HEK293T (cell line): Measurements from ENCODE around the gene AKR1A1.

Source experiments
- CTCF ChIA-PET: fragments of 350-600 bp; formaldehyde crosslinking; extraction: SDS; loops from one replicate; lab custom pipeline; 2021; ENCODE audit warnings: antibody characterized with exemption, inconsistent platforms; lab: Yijun Ruan, JAX
- POLR2A ChIA-PET: fragments of 350-600 bp; formaldehyde crosslinking; extraction: SDS; loops from one replicate; lab custom pipeline; 2020; ENCODE audit warnings: antibody characterized with exemption, inconsistent platforms; lab: Yijun Ruan, JAX
- DNase-seq: peaks from one replicate; pipeline ENCODE4 v3.0.0; 2012; ENCODE audit warnings: mixed read lengths; ENCODE audit errors: extremely low spot score
- ARNT ChIP-seq: fragments of 450-650 bp; IDR thresholded peaks from 2 replicates; pipeline ENCODE4 v1.6.1; 2017; ENCODE audit warnings: mild to moderate bottlenecking
- BHLHE40 ChIP-seq: fragments of 450-650 bp; IDR thresholded peaks from 2 replicates; pipeline ENCODE4 v1.6.1; 2016; ENCODE audit warnings: mild to moderate bottlenecking, moderate library complexity, borderline replicate concordance
- CTBP1 ChIP-seq: fragments of 450-650 bp; IDR thresholded peaks from 2 replicates; pipeline ENCODE4 v1.6.1; 2016; ENCODE audit warnings: borderline replicate concordance
- ELF4 ChIP-seq: fragments of 450-650 bp; IDR thresholded peaks from 2 replicates; pipeline ENCODE4 v1.6.1; 2017; ENCODE audit warnings: antibody characterized with exemption
- FOXA1 ChIP-seq: fragments of 450-650 bp; IDR thresholded peaks from 2 replicates; pipeline ENCODE4 v1.6.1; 2016; ENCODE audit warnings: mild to moderate bottlenecking
- FOXK2 ChIP-seq: fragments of 450-650 bp; IDR thresholded peaks from 2 replicates; pipeline ENCODE4 v1.6.1; 2016; ENCODE audit warnings: mild to moderate bottlenecking
- FOXM1 ChIP-seq: fragments of 450-650 bp; IDR thresholded peaks from 2 replicates; pipeline ENCODE4 v1.6.1; 2017; ENCODE audit warnings: mild to moderate bottlenecking, borderline replicate concordance
- HDGF ChIP-seq: fragments of 450-650 bp; IDR thresholded peaks from 2 replicates; pipeline ENCODE4 v1.6.1; 2017; ENCODE audit warnings: antibody characterized with exemption, borderline replicate concordance
- L3MBTL2 ChIP-seq: fragments of 450-650 bp; conservative IDR thresholded peaks from 2 replicates; pipeline ENCODE4 v1.6.1; 2016; ENCODE audit warnings: mild to moderate bottlenecking
- LEF1 ChIP-seq: fragments of 450-650 bp; IDR thresholded peaks from 2 replicates; pipeline ENCODE4 v1.6.1; 2017; ENCODE audit warnings: mild to moderate bottlenecking, borderline replicate concordance
- NFRKB ChIP-seq: fragments of 450-650 bp; IDR thresholded peaks from 2 replicates; pipeline ENCODE4 v1.6.1; 2016; ENCODE audit warnings: mild to moderate bottlenecking, moderate library complexity
- SP1 ChIP-seq: fragments of 450-650 bp; IDR thresholded peaks from 2 replicates; pipeline ENCODE4 v1.6.1; 2017
- SUZ12 ChIP-seq: fragments of 450-650 bp; IDR thresholded peaks from 2 replicates; pipeline ENCODE4 v1.6.1; 2016; ENCODE audit warnings: mild to moderate bottlenecking
- TARDBP ChIP-seq: fragments of 450-650 bp; IDR thresholded peaks from 2 replicates; pipeline ENCODE4 v1.6.1; 2016
- ZNF384 ChIP-seq: fragments of 450-650 bp; IDR thresholded peaks from 2 replicates; pipeline ENCODE4 v1.6.1; 2016
- TF ChIP-seq, protein P1 (sequence below): fragments of 450-650 bp; IDR thresholded peaks from 2 replicates; pipeline ENCODE4 v1.6.1; 2016

AKR1A1 gene

GRCh38 chr1:45536886-45537285 is 13.7 kb upstream of the AKR1A1 start:
- no peak for TF ChIP-seq ARNT
- TF ChIP-seq L3MBTL2, result 0 out of 2 replicates have a peak, but pooled peaks have one; percentile 23
- no peak for DNase-seq
- ChIA-PET CTCF (interaction anchor here (0.5 kb wide), 1 partner anchor 12 kb away, joined by 3 read pairs; no protein-coding TSS in a partner anchor), POLR2A (interaction anchor here (1.0 to 5.6 kb wide), 5 partner anchors 9 to 16 kb away, joined by 3 to 45 read pairs (median 5); partner anchors contain the start of genes AKR1A1 and PRDX1)

- ChIA-PET POLR2A (interaction anchor here (1.2 to 3.2 kb wide), 2 partner anchors 9 to 20 kb away, joined by 8 to 14 read pairs; partner anchors contain the start of genes AKR1A1 and PRDX1), CTCF (no interaction called here)
- DNase-seq, result no peak
- TF ChIP-seq FOXM1 (no peak), ARNT (no peak), BHLHE40 (no peak)
Observed at GRCh38 chr1:45541193-45541592, 9.4 kb upstream of the AKR1A1 start.

DNA sequence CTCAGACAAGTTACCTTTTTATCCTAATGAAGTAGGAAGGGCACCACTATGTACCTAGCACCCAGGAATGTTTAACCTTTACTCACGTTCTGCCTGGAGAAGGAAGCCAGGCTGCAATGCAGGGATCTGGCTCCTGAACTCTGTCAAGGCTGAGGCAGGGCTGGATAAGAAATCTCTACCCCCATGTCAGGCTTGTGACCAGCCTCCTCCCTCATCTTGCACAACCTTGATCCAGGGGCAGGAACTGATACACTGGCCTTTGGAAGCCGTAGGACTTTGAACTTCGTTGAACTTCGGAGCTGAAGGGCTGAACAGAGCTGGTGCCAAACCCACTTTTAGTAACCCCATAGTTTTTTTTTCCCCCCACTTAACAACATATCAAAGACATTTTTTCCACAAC is 8.0 kb upstream of the AKR1A1 start:
- TF ChIP-seq FOXM1 (no peak), CTBP1 (no peak), SUZ12 (no peak), BHLHE40 (no peak), HDGF (no peak), ELF4 (no peak), FOXK2 (no peak), ARNT (no peak)
- TF ChIP-seq, protein P1, sequence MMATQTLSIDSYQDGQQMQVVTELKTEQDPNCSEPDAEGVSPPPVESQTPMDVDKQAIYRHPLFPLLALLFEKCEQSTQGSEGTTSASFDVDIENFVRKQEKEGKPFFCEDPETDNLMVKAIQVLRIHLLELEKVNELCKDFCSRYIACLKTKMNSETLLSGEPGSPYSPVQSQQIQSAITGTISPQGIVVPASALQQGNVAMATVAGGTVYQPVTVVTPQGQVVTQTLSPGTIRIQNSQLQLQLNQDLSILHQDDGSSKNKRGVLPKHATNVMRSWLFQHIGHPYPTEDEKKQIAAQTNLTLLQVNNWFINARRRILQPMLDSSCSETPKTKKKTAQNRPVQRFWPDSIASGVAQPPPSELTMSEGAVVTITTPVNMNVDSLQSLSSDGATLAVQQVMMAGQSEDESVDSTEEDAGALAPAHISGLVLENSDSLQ, result no peak
- POLR2A ChIA-PET, result interaction anchor here (1.2 to 3.2 kb wide), 2 partner anchors 8 to 21 kb away, joined by 8 to 14 read pairs; partner anchors contain the start of genes AKR1A1 and PRDX1
- CTCF ChIA-PET, result interaction anchor here (0.6 kb wide), 1 partner anchor 835 kb away, joined by 4 read pairs; no protein-coding TSS in a partner anchor
- DNase-seq, result no peak

DNA sequence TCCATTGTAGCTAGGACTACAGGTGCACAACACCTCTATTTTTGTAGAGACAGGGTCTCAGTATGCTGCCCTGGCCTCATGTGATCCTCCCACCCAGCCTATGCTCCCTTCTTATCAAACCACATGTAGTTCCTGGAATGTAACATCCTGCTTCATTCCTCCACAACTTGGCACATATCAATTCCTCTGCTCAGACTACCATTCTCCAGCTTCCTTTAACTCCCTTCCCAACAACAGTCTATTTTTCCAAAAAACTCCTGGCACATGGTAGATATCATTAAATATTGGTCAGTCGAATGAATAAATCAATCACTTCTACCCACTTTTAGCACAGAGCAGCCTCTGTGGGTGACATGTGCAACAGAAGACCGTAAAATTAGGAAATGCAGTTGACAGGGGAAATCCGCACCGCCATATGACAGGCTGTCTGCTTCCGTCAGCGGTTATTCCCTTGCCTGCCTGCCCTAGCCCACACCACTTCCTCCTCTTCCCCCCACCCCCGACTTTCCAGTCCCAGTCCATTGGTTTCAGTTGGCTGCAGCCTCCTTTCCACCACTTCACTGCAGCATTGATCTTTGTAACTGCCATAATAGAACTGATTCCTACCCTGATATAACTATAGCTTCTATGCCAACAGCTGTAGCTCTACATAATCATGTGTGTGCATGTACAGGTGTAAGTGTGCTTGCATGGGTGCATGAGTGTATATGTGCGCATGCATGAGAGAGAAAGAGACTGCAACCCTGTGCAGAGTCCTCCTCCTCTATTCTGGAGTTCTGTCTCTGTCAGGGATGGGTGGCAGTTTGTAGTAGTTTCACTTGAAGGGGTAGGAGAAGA is 6.8 kb upstream of the AKR1A1 start:
- POLR2A ChIA-PET, result interaction anchor here (1.7 to 6.6 kb wide), 3 partner anchors 22 to 40 kb away, joined by 3 to 53 read pairs (median 11); partner anchors contain the start of genes NASP and PRDX1
- no peak for DNase-seq
- CTCF ChIA-PET, result no interaction called here
- no peak for TF ChIP-seq FOXK2
- TF ChIP-seq ZNF384, result no peak
- no peak for TF ChIP-seq CTBP1
- TF ChIP-seq ELF4, result no peak

- no peak for DNase-seq
- TF ChIP-seq HDGF (no peak), SUZ12 (no peak), FOXK2 (no peak), FOXA1 (no peak), L3MBTL2 (no peak), TARDBP (no peak), FOXM1 (no peak), CTBP1 (no peak), SP1 (no peak), ELF4 (no peak), LEF1 (no peak)
- TF ChIP-seq, protein P1, result no peak
- CTCF ChIA-PET, result no interaction called here
- POLR2A ChIA-PET, result interaction anchor here (1.7 to 6.6 kb wide), 3 partner anchors 23 to 39 kb away, joined by 3 to 53 read pairs (median 11); partner anchors contain the start of genes NASP and PRDX1
Observed at GRCh38 chr1:45544530-45544929, 6.1 kb upstream of the AKR1A1 start.

DNA sequence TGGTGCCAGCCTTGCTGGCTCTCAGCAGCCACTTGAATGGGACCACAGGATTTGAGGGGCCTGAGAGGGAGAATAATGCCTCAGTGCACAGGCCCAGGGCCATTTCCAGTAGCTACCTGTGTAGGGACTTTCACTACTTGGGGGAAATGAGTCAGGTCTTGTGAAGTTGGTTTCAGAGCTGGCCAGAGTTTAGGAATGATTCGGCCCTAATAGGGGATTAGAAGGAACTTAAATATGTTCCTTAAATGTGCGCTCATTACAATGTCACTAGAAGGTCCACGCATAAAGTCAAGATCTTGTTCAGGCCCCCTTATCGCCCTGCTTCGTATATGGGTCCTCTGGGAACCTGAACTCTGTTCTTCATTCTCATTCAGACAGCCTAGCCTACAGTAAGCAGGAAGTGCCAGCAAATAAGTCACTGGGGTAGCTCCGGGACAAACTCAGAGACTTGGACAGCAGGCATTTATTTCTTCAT is 5.6 kb upstream of the AKR1A1 start:
- no peak for TF ChIP-seq BHLHE40
- TF ChIP-seq NFRKB, result no peak
- TF ChIP-seq, protein P1, result no peak
- TF ChIP-seq ZNF384, result no peak
- TF ChIP-seq ELF4, result no peak
- TF ChIP-seq TARDBP, result no peak
- no peak for TF ChIP-seq FOXA1
- TF ChIP-seq CTBP1, result no peak
- TF ChIP-seq FOXM1, result no peak
- no peak for TF ChIP-seq LEF1
- no peak for TF ChIP-seq ARNT
- TF ChIP-seq FOXK2, result no peak
- no peak for TF ChIP-seq SP1
- TF ChIP-seq SUZ12, result no peak
- no peak for TF ChIP-seq HDGF
- no peak for TF ChIP-seq L3MBTL2
- no peak for DNase-seq
- POLR2A ChIA-PET, result interaction anchor here (1.4 to 6.6 kb wide), 5 partner anchors 9 to 39 kb away, joined by 3 to 53 read pairs (median 5); partner anchors contain the start of genes NASP and PRDX1
- CTCF ChIA-PET, result no interaction called here
